Measurements from ENCODE around the gene RHOF. TPM values are rescaled to one million over a fixed set of nuclear protein-coding genes. Genes with fewer than 3 reads are reported as not detected.

Gene RHOF
- total and polyA plus RNA-seq, 12 donors: 4.1 to 49.5 (median 21.8) TPM

DNA sequence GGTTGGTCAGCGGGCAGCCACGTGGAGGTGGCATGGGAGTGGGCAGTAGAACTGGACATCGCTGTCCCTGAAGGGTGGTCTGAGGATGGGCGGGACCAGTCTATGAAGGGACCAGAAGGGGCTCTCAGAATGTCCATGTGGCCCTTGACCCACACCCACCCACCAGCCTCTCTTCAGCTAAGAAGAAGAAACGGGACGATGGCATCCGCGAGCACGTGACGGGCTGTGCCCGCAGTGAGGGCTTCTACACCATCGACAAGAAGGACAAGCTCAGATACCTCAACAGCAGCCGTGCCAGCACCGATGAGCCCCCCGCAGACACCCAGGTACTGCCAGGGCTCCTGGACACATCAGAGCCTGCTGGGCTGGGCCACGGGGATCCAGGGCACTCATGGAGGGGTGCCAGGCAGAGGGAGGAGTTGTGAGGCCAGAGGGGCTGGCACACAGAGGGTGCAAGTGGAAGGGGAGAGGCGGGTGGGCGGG, 31.6 kb upstream of the RHOF start:
- intact Hi-C loops (cut with DNase I): no loop called here
- H3K9me3 ChIP-seq (replicated peaks in 1 of 3): no peaks in the 10 kb centered on the region
- 89 to 94% (median 91%) methylated on average over 18 of the region's 18 CpGs for WGBS, 4 donors
- no peak overlapping the region for H3K4me3 ChIP-seq
- TF ChIP-seq, protein P1, sequence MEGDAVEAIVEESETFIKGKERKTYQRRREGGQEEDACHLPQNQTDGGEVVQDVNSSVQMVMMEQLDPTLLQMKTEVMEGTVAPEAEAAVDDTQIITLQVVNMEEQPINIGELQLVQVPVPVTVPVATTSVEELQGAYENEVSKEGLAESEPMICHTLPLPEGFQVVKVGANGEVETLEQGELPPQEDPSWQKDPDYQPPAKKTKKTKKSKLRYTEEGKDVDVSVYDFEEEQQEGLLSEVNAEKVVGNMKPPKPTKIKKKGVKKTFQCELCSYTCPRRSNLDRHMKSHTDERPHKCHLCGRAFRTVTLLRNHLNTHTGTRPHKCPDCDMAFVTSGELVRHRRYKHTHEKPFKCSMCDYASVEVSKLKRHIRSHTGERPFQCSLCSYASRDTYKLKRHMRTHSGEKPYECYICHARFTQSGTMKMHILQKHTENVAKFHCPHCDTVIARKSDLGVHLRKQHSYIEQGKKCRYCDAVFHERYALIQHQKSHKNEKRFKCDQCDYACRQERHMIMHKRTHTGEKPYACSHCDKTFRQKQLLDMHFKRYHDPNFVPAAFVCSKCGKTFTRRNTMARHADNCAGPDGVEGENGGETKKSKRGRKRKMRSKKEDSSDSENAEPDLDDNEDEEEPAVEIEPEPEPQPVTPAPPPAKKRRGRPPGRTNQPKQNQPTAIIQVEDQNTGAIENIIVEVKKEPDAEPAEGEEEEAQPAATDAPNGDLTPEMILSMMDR (IDR thresholded peaks at IDR 0.05): no peak
- no peak for TF ChIP-seq POLR2A (IDR thresholded peaks at IDR 0.05)
- DNase-seq: no peak
- H3K27me3 ChIP-seq: no peaks in the 10 kb centered on the region
- H3K4me1 ChIP-seq (replicated peaks in 1 of 2): no peaks in the 10 kb centered on the region
- no peak overlapping the region for H3K27ac ChIP-seq
- H3K36me3 ChIP-seq (replicated peaks in 1 of 2): peaks cover 0 to 82% of the 10 kb centered on the region in 2 donors

DNA sequence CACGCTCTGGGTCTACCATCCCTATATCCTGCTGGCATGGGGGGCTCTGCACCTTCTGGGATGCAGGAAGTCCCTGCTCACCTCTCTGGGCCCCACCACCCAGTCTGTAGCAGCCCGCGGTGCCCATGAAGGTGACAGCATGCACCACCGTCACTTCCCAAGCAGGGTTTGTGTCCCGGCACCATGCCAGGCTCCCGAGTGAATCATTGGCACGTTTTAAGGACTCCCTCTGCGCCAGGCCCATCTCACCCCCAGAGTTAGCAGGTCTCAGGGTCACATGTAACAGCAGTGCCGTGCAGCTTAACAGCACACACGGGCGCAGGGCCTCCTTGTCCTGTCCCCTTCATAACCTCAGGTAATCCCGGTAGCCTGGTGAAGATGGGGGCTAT, 30.2 kb upstream of the RHOF start:
- peak; percentile 58 to 90 (median 86) for DNase-seq
- WGBS, 4 donors: 44 to 69% (median 46%) methylated on average over 7 to 12 of the region's 12 CpGs

GRCh38 chr12:121823101-121823726, 29.7 kb upstream of the RHOF start:
- Histone ChIP-seq H3K4me3 (no peak overlapping the region), H3K36me3 (replicated peaks in 1 of 2) (peaks cover 0 to 83% of the 10 kb centered on the region in 2 donors), H3K4me1 (replicated peaks in 1 of 2) (no peaks in the 10 kb centered on the region), H3K27me3 (no peaks in the 10 kb centered on the region), H3K27ac (no peak overlapping the region), H3K9me3 (replicated peaks in 1 of 3) (no peaks in the 10 kb centered on the region)
- no peak for TF ChIP-seq POLR2A (IDR thresholded peaks at IDR 0.05)
- TF ChIP-seq, protein P1 (IDR thresholded peaks at IDR 0.05): no peak
- intact Hi-C loops (cut with DNase I): no loop called here
- peak in 2 of 7 donors; percentile 17 to 52 for DNase-seq
- 84 to 94% (median 87%) methylated on average over 6 to 36 of the region's 36 CpGs for WGBS, 4 donors

More for the DNA sequence above, 30.2 kb upstream of the RHOF start:
- peaks cover 0 to 83% of the 10 kb centered on the region in 2 donors for H3K36me3 ChIP-seq (replicated peaks in 1 of 2)
- H3K27ac ChIP-seq: peak overlapping the region in 1 of 5 donors; percentile 13
- H3K9me3 ChIP-seq (replicated peaks in 1 of 3): no peaks in the 10 kb centered on the region
- no peaks in the 10 kb centered on the region for H3K27me3 ChIP-seq
- TF ChIP-seq POLR2A (IDR thresholded peaks at IDR 0.05): no peak
- TF ChIP-seq, protein P1 (IDR thresholded peaks at IDR 0.05): no peak
- intact Hi-C loops (cut with DNase I): no loop called here
- no peaks in the 10 kb centered on the region for H3K4me1 ChIP-seq (replicated peaks in 1 of 2)
- no peak overlapping the region for H3K4me3 ChIP-seq

GRCh38 chr12:121822393-121823100, 29.1 kb upstream of the RHOF start:
- intact Hi-C loops (cut with DNase I): no loop called here
- Histone ChIP-seq H3K27me3 (no peaks in the 10 kb centered on the region), H3K9me3 (replicated peaks in 1 of 3) (no peaks in the 10 kb centered on the region), H3K4me1 (replicated peaks in 1 of 2) (no peaks in the 10 kb centered on the region), H3K36me3 (replicated peaks in 1 of 2) (peaks cover 0 to 83% of the 10 kb centered on the region in 2 donors), H3K4me3 (no peak overlapping the region), H3K27ac (no peak overlapping the region)
- TF ChIP-seq, protein P1 (IDR thresholded peaks at IDR 0.05): no peak
- peak in 1 of 7 donors; percentile 15 for DNase-seq
- 85 to 90% (median 88%) methylated on average over 25 to 39 of the region's 39 CpGs for WGBS, 4 donors

Measured in adrenal gland (tissue), 12 donors.